Gastroesophageal sphincter (tissue), 3 donors: Measurements from ENCODE around the gene MPP2.

Experiments used
- CTCF ChIP-seq, 4 experiments: fragments of 200-600 bp in 2 of 4; fragments of 450-650 bp in 2 of 4; sonication (generic) in 1 of 4; IDR thresholded peaks; one replicate each; pipeline ENCODE4 v1.5.1; 2017 to 2019; ENCODE audit warnings: antibody characterized with exemption in 4 of 4, mild to moderate bottlenecking in 2 of 4, moderate library complexity in 2 of 4
- EP300 ChIP-seq: sonication (generic); formaldehyde crosslinking; IDR thresholded peaks from one replicate; pipeline ENCODE4 v1.6.1; 2017; ENCODE audit warnings: antibody characterized with exemption, mild to moderate bottlenecking

DNA sequence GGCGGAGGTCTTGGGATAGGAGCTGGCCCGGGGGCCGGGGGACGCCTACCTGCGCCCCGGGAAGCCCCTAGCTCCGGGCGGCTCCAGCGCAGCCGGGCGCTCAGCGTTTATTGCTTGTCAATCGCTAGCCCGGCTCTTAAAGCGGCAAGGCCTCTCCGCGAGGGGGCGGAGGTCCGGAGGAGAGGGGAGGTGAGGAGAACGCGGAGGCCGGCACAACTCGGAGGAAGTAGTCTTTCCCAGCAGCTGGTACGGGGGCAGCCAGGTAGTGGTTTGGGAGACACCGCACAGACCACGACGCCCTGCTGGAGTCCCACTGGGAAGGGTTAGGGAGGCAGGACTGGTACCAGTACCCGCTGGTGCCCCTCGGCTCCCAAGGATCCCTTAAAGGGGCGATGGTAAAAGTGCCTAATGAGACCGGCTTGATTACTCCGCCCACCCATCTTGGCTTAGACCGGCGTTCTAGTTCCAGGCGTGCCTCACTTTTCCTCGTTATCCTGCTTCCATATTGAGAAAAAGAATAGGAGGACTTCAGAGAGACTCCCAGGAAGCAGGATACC is at the start of gene MPP2:
- peak in 3 of 4 experiments; percentile 32 to 64 (median 48) for TF ChIP-seq CTCF (IDR thresholded peaks at IDR 0.05)
- no peak for TF ChIP-seq EP300
